ENCODE data around the gene RPS6KA2.

- TF ChIP-seq POLR2AphosphoS5 (IDR thresholded peaks at IDR 0.05; ENCODE audit: insufficient read depth, low read depth, low read length) (no peak), CTCF (IDR thresholded peaks at IDR 0.05; ENCODE audit: extremely low read depth in 1 of 2, insufficient read depth in 1 of 2, low read depth in 1 of 2, low read length in 2 of 2) (no peak), POLR2A (IDR thresholded peaks at IDR 0.05; ENCODE audit: low read depth, low read length) (no peak), JUN (IDR thresholded peaks at IDR 0.05; ENCODE audit: borderline replicate concordance, insufficient read depth, insufficient read length, low read depth) (no peak), EZH2 (IDR thresholded peaks at IDR 0.05; ENCODE audit: borderline replicate concordance, low read depth, low read length, severe bottlenecking) (no peak), GATA2 (IDR thresholded peaks at IDR 0.05; ENCODE audit: insufficient read depth, insufficient read length, low read depth, low read length) (no peak), MYC (IDR thresholded peaks at IDR 0.05; ENCODE audit: low read depth, low read length) (no peak), MAX (IDR thresholded peaks at IDR 0.05; ENCODE audit: insufficient read depth, insufficient read length) (no peak), FOS (IDR thresholded peaks at IDR 0.05; ENCODE audit: borderline replicate concordance, insufficient read depth, low read length) (no peak)
Measured at GRCh38 chr6:166664135-166664534, 37.1 kb upstream of the RPS6KA2 start.

Measured in endothelial cell of umbilical vein (primary cell).